ENCODE data around the gene ASCL5.
A peak's percentile ranks its signal among the peaks of the same experiment; 100 is the strongest.

Gene ASCL5

DNA sequence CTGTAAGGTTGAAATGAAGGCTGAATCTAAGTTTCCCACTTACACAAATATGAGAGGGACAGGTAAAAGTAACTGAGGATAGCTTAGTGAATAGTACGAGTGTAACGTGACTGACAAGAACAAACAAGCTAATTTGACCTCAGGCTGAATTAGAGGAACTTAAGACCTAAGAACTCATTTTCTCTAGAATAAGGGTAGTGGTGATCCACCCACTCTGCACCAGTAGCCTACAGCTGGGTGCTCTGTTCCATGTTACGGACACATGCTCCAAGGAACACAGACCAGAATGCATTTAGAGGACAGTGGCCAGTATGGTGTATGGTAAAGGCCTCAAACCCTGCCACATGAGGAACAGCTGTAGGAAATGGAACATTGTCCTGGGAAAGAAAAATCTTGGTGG, 42.2 kb upstream of the ASCL5 start:
- H3K27me3 ChIP-seq (ENCODE audit: insufficient read depth, low read length): no peaks in the 10 kb centered on the region
- H3K4me1 ChIP-seq (ENCODE audit: control insufficient read depth in 1 of 2, insufficient read depth in 2 of 2, low read length in 2 of 2): peaks cover 20 to 29% of the 10 kb centered on the region in 2 experiments
- H2BK12ac ChIP-seq (ENCODE audit: low read length): peak overlapping the region; percentile 51
- no peak overlapping the region for H3K4me2 ChIP-seq (ENCODE audit: low read length)
- H3K18ac ChIP-seq (ENCODE audit: low read length): peak overlapping the region; percentile 57
- peak overlapping the region; percentile 82 for H4K91ac ChIP-seq (ENCODE audit: low read depth, low read length)
- peaks cover 32% of the 10 kb centered on the region for H3K79me1 ChIP-seq (ENCODE audit: low read length)
- H3K14ac ChIP-seq (ENCODE audit: low read length): peak overlapping the region; percentile 77
- no peak overlapping the region for H4K12ac ChIP-seq (ENCODE audit: low read depth, low read length)
- H3K36me3 ChIP-seq (ENCODE audit: control insufficient read depth in 1 of 2, insufficient read depth in 2 of 2, low read length in 2 of 2): no peaks in the 10 kb centered on the region
- no peak overlapping the region for H3K9ac ChIP-seq (ENCODE audit: low read length)
- no peaks in the 10 kb centered on the region for H3K9me3 ChIP-seq (ENCODE audit: insufficient read depth, low read depth, low read length)
- no peak overlapping the region for H2AFZ ChIP-seq (ENCODE audit: insufficient read depth, low read length, poor library complexity)
- H3K4ac ChIP-seq (ENCODE audit: low read depth, low read length): no peak overlapping the region
- peak in 1 of 2 donors; percentile 79 for DNase-seq
- H2AK5ac ChIP-seq (ENCODE audit: low read length): peak overlapping the region; percentile 49
- H3K23ac ChIP-seq (ENCODE audit: low read length): no peak overlapping the region
- no CpG with 5 or more reads among the region's 3 CpGs for WGBS (ENCODE audit: extremely low coverage, insufficient coverage, insufficient read length)
- peak overlapping the region; percentile 52 for H2BK5ac ChIP-seq (ENCODE audit: low read depth, low read length, poor library complexity)
- H2BK120ac ChIP-seq (ENCODE audit: insufficient read depth, low read length, poor library complexity): peak overlapping the region; percentile 91
- peak overlapping the region; percentile 77 for H3K27ac ChIP-seq (ENCODE audit: low read depth, low read length)
- H3K79me2 ChIP-seq (ENCODE audit: control insufficient read depth, insufficient read depth, low read length, poor library complexity): peaks cover 7% of the 10 kb centered on the region
- peak overlapping the region; percentile 42 for H4K8ac ChIP-seq (ENCODE audit: low read depth, low read length)
- H3K4me3 ChIP-seq (ENCODE audit: low read depth, low read length): no peak overlapping the region

DNA sequence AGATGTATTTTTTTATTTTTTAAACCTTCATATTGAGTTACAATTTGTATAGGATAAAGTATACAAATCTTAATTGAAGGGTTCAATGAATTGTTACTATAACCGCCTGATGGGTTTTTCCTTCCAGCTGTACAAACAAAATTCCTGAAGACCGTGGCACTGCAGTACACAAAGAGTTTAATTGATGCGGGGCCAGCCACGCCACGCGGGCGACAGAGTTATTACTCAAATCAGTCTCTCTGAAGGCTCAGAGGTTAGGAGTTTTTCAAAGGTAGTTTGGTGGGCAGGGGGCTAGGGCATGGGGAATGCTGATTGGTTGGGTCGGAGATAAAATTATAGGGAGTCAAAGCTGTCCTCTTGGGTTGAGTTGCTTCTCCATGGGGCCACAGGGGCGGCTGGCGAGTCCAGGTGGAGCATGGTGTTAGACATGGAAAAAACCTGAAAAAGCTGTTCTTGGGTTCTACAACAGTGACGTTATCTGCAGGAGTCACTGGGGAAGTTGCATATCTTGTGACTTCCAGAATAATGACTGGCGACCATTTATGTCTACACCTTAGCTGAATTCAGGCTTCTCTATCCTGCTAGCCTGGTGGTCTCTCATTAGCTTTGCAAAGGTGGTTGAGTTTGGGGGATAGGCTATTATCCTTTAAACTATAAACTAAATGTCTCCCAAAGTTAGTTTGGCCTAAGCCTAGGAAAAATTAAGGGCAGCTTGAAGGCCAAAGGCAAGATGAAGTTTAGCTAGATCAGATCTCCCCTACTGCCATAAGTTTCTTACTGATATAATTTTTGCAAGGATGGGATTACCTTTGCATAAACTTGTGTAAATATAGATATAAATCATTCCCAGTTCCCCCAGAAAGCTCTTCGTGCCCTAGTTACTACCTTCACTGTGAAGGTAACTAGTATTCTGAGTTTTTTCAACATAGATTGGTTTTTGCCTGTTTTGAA, 40.3 kb upstream of the ASCL5 start:
- Histone ChIP-seq H3K4me1 (ENCODE audit: control insufficient read depth in 1 of 2, insufficient read depth in 2 of 2, low read length in 2 of 2) (peaks cover 16 to 20% of the 10 kb centered on the region in 2 experiments), H4K8ac (ENCODE audit: low read depth, low read length) (no peak overlapping the region), H3K27me3 (ENCODE audit: insufficient read depth, low read length) (no peaks in the 10 kb centered on the region), H3K9ac (ENCODE audit: low read length) (no peak overlapping the region), H2AK5ac (ENCODE audit: low read length) (no peak overlapping the region), H3K9me3 (ENCODE audit: insufficient read depth, low read depth, low read length) (no peaks in the 10 kb centered on the region), H3K4ac (ENCODE audit: low read depth, low read length) (peak overlapping the region; percentile 27), H3K18ac (ENCODE audit: low read length) (no peak overlapping the region), H2BK120ac (ENCODE audit: insufficient read depth, low read length, poor library complexity) (peak overlapping the region; percentile 47), H3K79me2 (ENCODE audit: control insufficient read depth, insufficient read depth, low read length, poor library complexity) (peaks cover 6% of the 10 kb centered on the region), H3K36me3 (ENCODE audit: control insufficient read depth in 1 of 2, insufficient read depth in 2 of 2, low read length in 2 of 2) (no peaks in the 10 kb centered on the region), H3K4me3 (ENCODE audit: low read depth, low read length) (no peak overlapping the region), H3K23ac (ENCODE audit: low read length) (no peak overlapping the region), H2BK5ac (ENCODE audit: low read depth, low read length, poor library complexity) (peak overlapping the region; percentile 54), H3K4me2 (ENCODE audit: low read length) (no peak overlapping the region), H2BK12ac (ENCODE audit: low read length) (peak overlapping the region; percentile 86), H2AFZ (ENCODE audit: insufficient read depth, low read length, poor library complexity) (no peak overlapping the region), H3K79me1 (ENCODE audit: low read length) (peaks cover 27% of the 10 kb centered on the region), H3K27ac (ENCODE audit: low read depth, low read length) (no peak overlapping the region), H3K14ac (ENCODE audit: low read length) (no peak overlapping the region), H4K12ac (ENCODE audit: low read depth, low read length) (no peak overlapping the region), H4K91ac (ENCODE audit: low read depth, low read length) (peak overlapping the region; percentile 48)
- no CpG with 5 or more reads among the region's 13 CpGs for WGBS (ENCODE audit: extremely low coverage, insufficient coverage, insufficient read length)
- DNase-seq: peak; percentile 7 to 72

DNA sequence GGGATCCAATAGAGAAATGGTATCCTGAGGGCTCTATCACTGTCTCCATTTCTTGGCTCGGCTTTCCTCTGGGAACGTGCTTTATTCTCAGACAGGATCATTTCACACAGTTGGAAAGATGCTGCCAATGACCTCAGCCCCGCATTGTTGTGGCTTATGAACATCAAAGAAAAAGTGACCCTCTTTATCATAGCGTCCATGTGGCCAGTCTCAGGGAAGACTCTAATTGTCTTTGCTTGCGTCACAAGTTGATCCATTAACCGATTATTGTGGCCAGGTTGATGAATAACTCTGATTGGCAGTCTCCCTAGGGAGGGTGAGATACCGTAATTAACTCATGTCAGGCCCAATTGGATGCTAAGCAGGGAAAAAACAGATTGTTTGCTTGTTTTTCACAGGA, 37.7 kb upstream of the ASCL5 start:
- H3K79me1 ChIP-seq (ENCODE audit: low read length): peaks cover 9% of the 10 kb centered on the region
- H3K9ac ChIP-seq (ENCODE audit: low read length): no peak overlapping the region
- H3K9me3 ChIP-seq (ENCODE audit: insufficient read depth, low read depth, low read length): no peaks in the 10 kb centered on the region
- H3K79me2 ChIP-seq (ENCODE audit: control insufficient read depth, insufficient read depth, low read length, poor library complexity): peaks cover 2% of the 10 kb centered on the region
- no peak overlapping the region for H3K4ac ChIP-seq (ENCODE audit: low read depth, low read length)
- H3K18ac ChIP-seq (ENCODE audit: low read length): no peak overlapping the region
- H3K23ac ChIP-seq (ENCODE audit: low read length): no peak overlapping the region
- no peak overlapping the region for H3K14ac ChIP-seq (ENCODE audit: low read length)
- no peak overlapping the region for H3K4me3 ChIP-seq (ENCODE audit: low read depth, low read length)
- H3K27ac ChIP-seq (ENCODE audit: low read depth, low read length): no peak overlapping the region
- no peak overlapping the region for H4K91ac ChIP-seq (ENCODE audit: low read depth, low read length)
- no peak overlapping the region for H2AK5ac ChIP-seq (ENCODE audit: low read length)
- no peak overlapping the region for H3K4me2 ChIP-seq (ENCODE audit: low read length)
- H3K36me3 ChIP-seq (ENCODE audit: control insufficient read depth in 1 of 2, insufficient read depth in 2 of 2, low read length in 2 of 2): no peaks in the 10 kb centered on the region
- peaks cover 7 to 9% of the 10 kb centered on the region in 2 experiments for H3K4me1 ChIP-seq (ENCODE audit: control insufficient read depth in 1 of 2, insufficient read depth in 2 of 2, low read length in 2 of 2)
- no peak for DNase-seq
- no peak overlapping the region for H2BK5ac ChIP-seq (ENCODE audit: low read depth, low read length, poor library complexity)
- H2BK12ac ChIP-seq (ENCODE audit: low read length): peak overlapping the region; percentile 9
- no peak overlapping the region for H2AFZ ChIP-seq (ENCODE audit: insufficient read depth, low read length, poor library complexity)
- H2BK120ac ChIP-seq (ENCODE audit: insufficient read depth, low read length, poor library complexity): no peak overlapping the region
- no peak overlapping the region for H4K12ac ChIP-seq (ENCODE audit: low read depth, low read length)
- no peaks in the 10 kb centered on the region for H3K27me3 ChIP-seq (ENCODE audit: insufficient read depth, low read length)
- H4K8ac ChIP-seq (ENCODE audit: low read depth, low read length): no peak overlapping the region
- no CpG with 5 or more reads among the region's 7 CpGs for WGBS (ENCODE audit: extremely low coverage, insufficient coverage, insufficient read length)

DNA sequence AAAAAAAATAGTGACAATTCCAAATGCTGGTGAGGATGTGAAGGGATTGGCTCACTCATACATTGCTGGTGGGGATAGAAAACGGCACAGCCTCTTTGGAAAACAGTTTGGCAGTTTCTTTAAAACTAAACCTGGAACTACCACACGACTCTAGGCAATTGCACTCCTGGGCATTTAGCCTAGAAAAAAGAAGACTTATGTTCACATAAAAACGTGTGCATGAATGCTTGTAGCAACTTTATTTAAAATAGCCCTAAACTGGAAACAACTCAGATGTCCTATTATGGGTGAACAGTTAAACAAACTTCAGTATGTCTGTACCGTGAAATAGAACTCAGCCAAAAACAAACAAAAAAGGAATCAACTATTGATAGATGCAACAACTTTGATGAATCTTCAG, 36.7 kb upstream of the ASCL5 start:
- Histone ChIP-seq H3K4ac (ENCODE audit: low read depth, low read length) (no peak overlapping the region), H3K18ac (ENCODE audit: low read length) (no peak overlapping the region), H2AFZ (ENCODE audit: insufficient read depth, low read length, poor library complexity) (no peak overlapping the region), H4K91ac (ENCODE audit: low read depth, low read length) (no peak overlapping the region), H3K14ac (ENCODE audit: low read length) (no peak overlapping the region), H3K4me2 (ENCODE audit: low read length) (no peak overlapping the region), H2BK12ac (ENCODE audit: low read length) (no peak overlapping the region), H3K36me3 (ENCODE audit: control insufficient read depth in 1 of 2, insufficient read depth in 2 of 2, low read length in 2 of 2) (no peaks in the 10 kb centered on the region), H2BK120ac (ENCODE audit: insufficient read depth, low read length, poor library complexity) (no peak overlapping the region), H3K9ac (ENCODE audit: low read length) (no peak overlapping the region), H3K27ac (ENCODE audit: low read depth, low read length) (no peak overlapping the region), H3K79me1 (ENCODE audit: low read length) (peaks cover 4% of the 10 kb centered on the region), H3K27me3 (ENCODE audit: insufficient read depth, low read length) (no peaks in the 10 kb centered on the region), H2AK5ac (ENCODE audit: low read length) (no peak overlapping the region), H3K4me1 (ENCODE audit: control insufficient read depth in 1 of 2, insufficient read depth in 2 of 2, low read length in 2 of 2) (peaks cover 3 to 4% of the 10 kb centered on the region in 2 experiments), H4K12ac (ENCODE audit: low read depth, low read length) (no peak overlapping the region), H2BK5ac (ENCODE audit: low read depth, low read length, poor library complexity) (no peak overlapping the region), H3K23ac (ENCODE audit: low read length) (no peak overlapping the region), H3K79me2 (ENCODE audit: control insufficient read depth, insufficient read depth, low read length, poor library complexity) (no peaks in the 10 kb centered on the region), H4K8ac (ENCODE audit: low read depth, low read length) (no peak overlapping the region), H3K9me3 (ENCODE audit: insufficient read depth, low read depth, low read length) (no peaks in the 10 kb centered on the region), H3K4me3 (ENCODE audit: low read depth, low read length) (no peak overlapping the region)
- DNase-seq: no peak
- WGBS (ENCODE audit: extremely low coverage, insufficient coverage, insufficient read length): no CpG with 5 or more reads among the region's 4 CpGs
